Transverse colon (tissue), 4 donors: ENCODE results near the gene SSX2. TPM values are rescaled to one million over a fixed set of nuclear protein-coding genes. Genes with fewer than 3 reads are reported as not detected.
"Not testable (repeated sequence)": the region's sequence is repeated elsewhere in the genome, so short reads cannot be mapped to it uniquely, and the experiment has no call there.

Source experiments
- DNase-seq: peaks from one replicate; pipeline ENCODE4 v3.0.0-alpha.2; 2019
- H3K27ac ChIP-seq, 4 donors: fragments of 200-600 bp; sonication (generic); 2 replicates each; pipeline ENCODE4 v1.5.1; 2016 to 2018; ENCODE audit warnings: inconsistent platforms in 4 of 4
- H3K27me3 ChIP-seq: fragments of 200-600 bp; sonication (generic); 2 replicates; pipeline ENCODE4 v1.5.1; 2017; ENCODE audit warnings: inconsistent platforms
- H3K36me3 ChIP-seq, 4 donors: fragments of 200-600 bp; sonication (generic); 2 replicates each; pipeline ENCODE4 v1.5.1; 2017 to 2019; ENCODE audit warnings: inconsistent platforms in 4 of 4
- H3K4me1 ChIP-seq, 4 donors: fragments of 200-600 bp; sonication (generic); 2 replicates each; pipeline ENCODE4 v1.5.1; 2017 to 2020; ENCODE audit warnings: inconsistent platforms in 4 of 4
- H3K4me3 ChIP-seq, 4 donors: fragments of 200-600 bp; sonication (generic); 1 replicate in 1 of 4; 2 replicates in 3 of 4; pipeline versions ENCODE4 v1.5.1 to v1.6.1; 2017 to 2019; ENCODE audit warnings: inconsistent platforms in 4 of 4
- H3K9me3 ChIP-seq, 2 donors: fragments of 200-600 bp; sonication (generic); 2 replicates each; pipeline ENCODE4 v1.5.1; 2017 to 2019; ENCODE audit warnings: inconsistent platforms in 2 of 2
- WGBS, 2 donors: methylation state at CpG; one replicate each; pipeline ENCODE4 v1.1.5; 2018; ENCODE audit warnings: low coverage in 1 of 2; 5-methylcytosine and 5-hydroxymethylcytosine counted together
- in situ Hi-C, 4 donors: fragments of 200-750 bp; cut with MboI; loops; one replicate each; pipeline versions ENCODE4 v1.15.0 to v1.15.1; 2017; ENCODE audit warnings: low sequenced_read_pairs in 3 of 4, low pct_ligation_motif_present in 1 of 4, low pct_unique_long_range_greater_than_20kb in 1 of 4
- intact Hi-C: fragments of 100-400 bp; cut with DNase I; formaldehyde crosslinking; loops from one replicate; pipeline ENCODE4 v1.15.1; 2023; ENCODE audit warnings: low total_unique reads
- small RNA-seq, 4 donors: library from RNA; depleted of rRNA; stranded (forward); fragments of <200 nt; gene quantifications; one replicate each; pipeline ENCODE3, GENCODE V24; 2016
- total RNA-seq, 4 donors: library from RNA; depleted of rRNA; stranded (reverse); fragments of >200 nt; gene quantifications; one replicate each; pipeline ENCODE4 v1.1.0, GENCODE V29; 2016

SSX2 gene, protein sequence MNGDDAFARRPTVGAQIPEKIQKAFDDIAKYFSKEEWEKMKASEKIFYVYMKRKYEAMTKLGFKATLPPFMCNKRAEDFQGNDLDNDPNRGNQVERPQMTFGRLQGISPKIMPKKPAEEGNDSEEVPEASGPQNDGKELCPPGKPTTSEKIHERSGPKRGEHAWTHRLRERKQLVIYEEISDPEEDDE
- total RNA-seq, result not detected

DNA sequence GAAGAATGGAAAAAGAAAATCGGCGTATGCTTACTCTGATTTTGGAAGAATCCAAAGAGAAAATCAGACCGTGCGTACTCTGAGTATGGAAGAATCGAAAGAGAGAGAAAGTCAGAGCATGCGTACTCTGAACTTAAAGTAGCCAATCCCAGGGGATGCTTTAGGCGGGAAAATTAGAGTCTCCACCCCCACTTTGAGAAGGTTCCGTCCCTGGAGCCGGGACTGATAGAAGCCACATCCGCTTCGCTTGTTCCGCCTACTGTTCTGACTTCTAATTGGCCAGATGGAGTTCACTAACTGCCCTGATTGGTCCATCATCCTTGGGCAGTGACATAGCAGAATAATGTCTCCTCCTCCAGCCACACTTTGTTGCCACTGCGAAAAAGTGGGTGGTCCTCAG lies at the start of gene SSX2:
Gene SSX2 (minus strand): TSS at position 101 of the 400 bp plus-strand sequence. CDS start 1,429 bp downstream, outside the sequence.
- H3K4me3 ChIP-seq, H3K4me1 ChIP-seq, H3K36me3 ChIP-seq, H3K27me3 ChIP-seq, intact Hi-C loops, H3K9me3 ChIP-seq, DNase-seq, in situ Hi-C loops, H3K27ac ChIP-seq: not testable (repeated sequence)
- WGBS, 2 donors, result no CpG with 5 or more reads among the region's 13 CpGs

DNA sequence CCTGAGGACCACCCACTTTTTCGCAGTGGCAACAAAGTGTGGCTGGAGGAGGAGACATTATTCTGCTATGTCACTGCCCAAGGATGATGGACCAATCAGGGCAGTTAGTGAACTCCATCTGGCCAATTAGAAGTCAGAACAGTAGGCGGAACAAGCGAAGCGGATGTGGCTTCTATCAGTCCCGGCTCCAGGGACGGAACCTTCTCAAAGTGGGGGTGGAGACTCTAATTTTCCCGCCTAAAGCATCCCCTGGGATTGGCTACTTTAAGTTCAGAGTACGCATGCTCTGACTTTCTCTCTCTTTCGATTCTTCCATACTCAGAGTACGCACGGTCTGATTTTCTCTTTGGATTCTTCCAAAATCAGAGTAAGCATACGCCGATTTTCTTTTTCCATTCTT lies 44.0 kb upstream of the SSX2 start, which contains the start of gene SSX2B:
Gene SSX2B (plus strand): TSS at position 301 of the 400 bp plus-strand sequence. CDS start 1,429 bp downstream, outside the sequence.
- not testable (repeated sequence) for H3K4me3 ChIP-seq
- whole genome bisulfite sequencing, 2 donors, result no CpG with 5 or more reads among the region's 13 CpGs

DNA sequence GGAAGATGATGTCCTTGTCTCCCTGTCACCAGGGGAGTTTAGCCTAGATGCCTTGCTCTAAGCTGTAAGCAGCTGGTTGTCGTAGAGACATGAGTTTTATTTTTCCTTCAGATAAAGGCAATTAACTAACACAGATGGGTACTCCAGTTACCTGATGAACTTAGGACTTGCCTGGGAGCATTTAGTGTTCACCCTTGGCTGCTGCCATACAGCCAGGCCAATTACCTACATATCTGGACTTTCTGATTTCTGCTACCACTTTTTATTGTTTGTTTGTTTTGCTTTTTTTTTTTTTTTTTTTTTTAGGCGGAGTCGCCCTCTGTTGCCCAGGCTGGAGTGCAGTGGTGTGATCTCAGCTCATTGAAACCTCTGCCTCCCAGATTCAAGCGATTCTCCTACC lies 14.9 kb downstream of the SSX2 start:
- 100% methylated on average over 1 of the region's 4 CpGs; no CpG with 5 or more reads in 1 of the 2 donors for WGBS, 2 donors
- H3K9me3 ChIP-seq, in situ Hi-C loops, H3K4me1 ChIP-seq, H3K4me3 ChIP-seq, H3K27ac ChIP-seq, DNase-seq, H3K27me3 ChIP-seq, H3K36me3 ChIP-seq, intact Hi-C loops: not testable (repeated sequence)

More for the DNA sequence above, 44.0 kb upstream of the SSX2 start, which contains the start of gene SSX2B:
- DNase-seq, intact Hi-C loops, H3K36me3 ChIP-seq, H3K27me3 ChIP-seq, H3K9me3 ChIP-seq, H3K4me1 ChIP-seq, H3K27ac ChIP-seq, in situ Hi-C loops: not testable (repeated sequence)

DNA sequence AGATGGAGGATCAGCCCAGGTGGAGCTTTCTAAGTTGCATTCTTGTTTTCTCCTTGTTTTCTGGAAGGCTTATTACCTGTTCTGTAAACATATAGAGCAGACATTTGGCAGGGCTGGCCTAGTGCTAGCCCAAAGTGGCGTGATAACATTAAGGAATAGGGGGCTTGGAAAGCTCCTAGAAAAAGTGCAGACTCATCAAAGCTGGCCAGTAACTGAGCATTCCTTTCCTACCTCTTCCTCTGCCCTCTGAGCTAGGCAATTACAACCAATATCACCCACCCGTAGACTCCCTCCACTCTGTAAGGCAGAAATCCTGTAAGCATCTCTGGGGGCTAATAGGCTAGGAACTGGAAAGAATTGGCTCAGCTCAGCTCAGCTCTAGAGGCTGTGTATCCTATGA lies 44.8 kb downstream of the SSX2 start:
- 81% methylated on average over 2 of the region's 2 CpGs; no CpG with 5 or more reads in 1 of the 2 donors for WGBS, 2 donors
- intact Hi-C loops, H3K4me1 ChIP-seq, H3K36me3 ChIP-seq, H3K4me3 ChIP-seq, H3K27ac ChIP-seq, DNase-seq, H3K9me3 ChIP-seq, H3K27me3 ChIP-seq: not testable (repeated sequence)
- in situ Hi-C loops, result loop anchor here in 1 of 4 donors (25.0 kb wide), 1 partner anchor 150 kb away; the partner anchor contains the start of gene XAGE5

DNA sequence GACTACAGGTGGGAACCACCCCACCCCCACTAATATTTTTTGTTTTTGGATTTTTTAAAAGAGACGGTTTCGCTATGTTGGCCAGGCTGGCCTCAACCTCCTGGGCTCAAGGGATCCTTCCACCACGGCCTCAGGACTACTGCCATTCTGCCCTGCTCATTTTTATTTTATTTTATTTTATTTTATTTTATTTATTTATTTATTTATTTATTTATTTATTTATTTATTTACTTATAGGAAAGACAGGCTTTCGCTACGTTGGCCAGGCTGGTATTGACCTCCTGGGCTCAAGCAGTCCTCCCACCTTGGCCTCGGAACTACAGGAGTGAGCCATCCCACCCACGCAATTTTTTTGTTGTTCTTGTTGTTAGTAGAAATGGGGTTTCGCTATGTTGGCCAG lies 51.5 kb downstream of the SSX2 start:
- H3K4me3 ChIP-seq, DNase-seq, H3K27me3 ChIP-seq, intact Hi-C loops, H3K27ac ChIP-seq, H3K36me3 ChIP-seq, H3K4me1 ChIP-seq, H3K9me3 ChIP-seq: not testable (repeated sequence)
- in situ Hi-C loops, result loop anchor here in 1 of 4 donors (25.0 kb wide), 1 partner anchor 157 kb away; the partner anchor contains the start of gene XAGE5
- WGBS, 2 donors, result 82% methylated on average over 8 of the region's 8 CpGs; no CpG with 5 or more reads in 1 of the 2 donors

DNA sequence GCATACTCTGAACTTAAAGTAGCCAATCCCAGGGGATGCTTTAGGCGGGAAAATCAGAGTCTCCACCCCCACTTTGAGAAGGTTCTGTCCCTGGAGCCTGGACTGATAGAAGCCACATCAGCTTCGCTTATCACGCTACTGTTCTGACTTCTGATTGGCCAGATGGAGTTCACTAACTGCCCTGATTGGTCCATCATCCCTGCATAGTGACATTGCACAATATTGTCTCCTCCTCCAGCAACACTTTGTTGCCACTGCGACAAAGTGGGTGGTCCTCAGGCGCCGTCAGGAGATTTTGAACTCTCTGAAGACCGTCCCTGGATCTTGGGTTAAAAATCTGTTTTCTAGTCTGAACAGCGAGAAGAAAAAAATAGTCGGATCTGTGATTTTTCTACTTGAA lies 52.2 kb downstream of the SSX2 start, which contains the start of gene SSX7:
Gene SSX7 (minus strand): TSS at position 101 of the 400 bp plus-strand sequence. CDS start 1,428 bp downstream, outside the sequence.
- H3K4me3 ChIP-seq, H3K9me3 ChIP-seq, DNase-seq, H3K27ac ChIP-seq, H3K36me3 ChIP-seq, intact Hi-C loops, H3K4me1 ChIP-seq, H3K27me3 ChIP-seq: not testable (repeated sequence)
- 74 to 87% methylated on average over 7 to 9 of the region's 9 CpGs for WGBS, 2 donors
- in situ Hi-C loops, result loop anchor here in 1 of 4 donors (25.0 kb wide), 1 partner anchor 158 kb away; the partner anchor contains the start of gene XAGE5

DNA sequence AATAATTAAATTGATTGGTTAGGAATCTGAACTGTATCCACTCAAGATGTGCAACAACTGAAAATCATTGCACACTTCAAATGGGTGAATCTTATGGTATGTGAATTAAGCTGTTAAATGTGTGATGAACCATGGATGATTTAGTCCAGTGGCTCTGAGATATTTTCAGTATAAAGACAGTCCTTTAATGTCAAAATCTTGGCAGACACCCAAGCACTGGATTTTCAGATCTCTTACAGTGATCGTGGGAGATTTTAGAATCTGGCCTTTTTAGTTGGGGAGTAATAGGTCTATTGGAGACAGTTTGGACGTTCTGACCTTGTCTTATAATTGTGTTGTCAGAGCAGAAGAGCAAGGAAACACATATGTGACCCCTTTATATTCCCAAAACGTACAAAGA lies 56.3 kb downstream of the SSX2 start:
- intact Hi-C loops, H3K27ac ChIP-seq, DNase-seq, H3K4me1 ChIP-seq, H3K36me3 ChIP-seq, H3K27me3 ChIP-seq, H3K9me3 ChIP-seq, H3K4me3 ChIP-seq: not testable (repeated sequence)
- 54% methylated on average over 3 of the region's 3 CpGs; no CpG with 5 or more reads in 1 of the 2 donors for WGBS, 2 donors
- in situ Hi-C loops, result loop anchor here in 1 of 4 donors (25.0 kb wide), 1 partner anchor 162 kb away; the partner anchor contains the start of gene XAGE5

DNA sequence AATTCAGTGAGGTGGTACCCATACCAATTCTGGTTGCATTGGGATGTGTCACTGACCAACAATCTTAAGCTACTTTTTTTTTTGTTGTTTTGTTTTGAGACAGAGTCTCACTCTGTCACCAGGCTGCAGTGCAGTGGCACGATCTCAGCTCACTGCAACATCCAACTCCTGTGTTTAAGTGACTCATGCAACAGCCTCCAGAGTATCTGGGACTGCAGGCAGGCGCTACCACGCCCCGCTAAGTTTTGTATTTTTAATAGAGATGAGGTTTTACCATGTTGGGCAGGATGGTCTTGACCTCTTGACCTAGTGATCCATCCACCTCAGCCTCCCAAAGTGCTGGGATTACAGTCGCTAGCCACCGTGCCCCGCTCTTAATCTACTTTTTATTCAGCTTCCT lies 58.0 kb downstream of the SSX2 start:
- WGBS, 2 donors, result 80% methylated on average over 7 of the region's 7 CpGs; no CpG with 5 or more reads in 1 of the 2 donors
- intact Hi-C loops, in situ Hi-C loops: not testable (repeated sequence)

More for the DNA sequence above, 58.0 kb downstream of the SSX2 start:
- H3K4me1 ChIP-seq, H3K27ac ChIP-seq, DNase-seq, H3K4me3 ChIP-seq, H3K9me3 ChIP-seq, H3K36me3 ChIP-seq, H3K27me3 ChIP-seq: not testable (repeated sequence)

Small RNA genes lying within 50 kb of the gene (small RNA-seq; reads per million reads assigned to genes)
- 0 reads per million in 4 donors for gene AC244505.3
- 0 reads per million in 4 donors for gene AC244505.5
- gene AL450023.3, result 0 reads per million in 4 donors
- gene RNA5SP504, result 0 to 0.12 (median 0) reads per million in 4 donors

Other genes starting within 250 kb of the SSX2 start
- not detected for gene XAGE1A, start 211.4 kb downstream of the SSX2 start, total RNA-seq
- gene XAGE1B, start 190.1 kb downstream of the SSX2 start, total RNA-seq, result not detected
- not detected for gene SSX7, start 52.3 kb downstream of the SSX2 start, total RNA-seq
- gene SSX2B, start 44.1 kb upstream of the SSX2 start, total RNA-seq, result not detected
- not detected for gene SPANXN5, start 90.2 kb upstream of the SSX2 start, total RNA-seq
- gene XAGE5, start 104.1 kb upstream of the SSX2 start, total RNA-seq, result not detected
- not detected for gene XAGE3, start 160.9 kb upstream of the SSX2 start, total RNA-seq
- gene FAM156B, start 190.2 kb upstream of the SSX2 start, total RNA-seq, result 10 to 100 TPM; 24.7 to 63.6 (median 31.8) TPM